ENCODE results near the gene FBN1.

Gene FBN1

DNA sequence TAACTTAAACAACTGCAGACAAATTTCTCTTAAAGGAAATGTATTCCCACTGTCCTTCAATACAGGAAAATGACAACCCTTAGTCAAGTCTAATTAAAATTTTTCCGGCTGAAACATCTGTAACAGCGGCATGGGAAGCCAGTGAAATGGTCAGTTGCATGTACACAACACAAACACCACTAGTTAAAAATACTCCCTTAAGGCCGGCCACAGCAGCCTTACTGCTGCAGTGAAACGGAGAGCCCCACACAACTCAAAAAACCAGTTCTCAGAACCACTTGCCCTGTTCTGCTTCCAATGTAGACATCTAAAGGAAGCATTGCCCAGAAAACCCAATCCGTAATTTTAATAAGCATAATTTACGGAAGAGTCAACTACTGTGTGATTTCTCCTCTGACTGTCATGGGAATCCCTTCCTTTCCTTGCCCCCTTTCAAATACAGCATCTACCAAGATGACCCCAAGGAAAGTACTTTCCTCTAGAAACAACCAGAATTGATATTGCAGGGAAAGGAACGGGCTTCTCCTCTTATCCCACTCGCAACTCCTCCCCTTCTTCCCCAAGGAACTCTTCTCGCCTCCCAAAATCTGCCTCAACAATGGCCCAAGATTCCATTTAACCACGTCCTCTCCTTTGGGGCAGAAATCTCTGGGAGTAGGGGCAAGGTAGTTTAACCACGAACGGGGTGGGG, 1.6 kb downstream of the FBN1 start:
- H3K4me3 ChIP-seq (ENCODE audit: insufficient read length, low read depth), result peak overlapping the region; percentile 61
- TF ChIP-seq SUZ12 (IDR thresholded peaks at IDR 0.05; ENCODE audit: extremely low read depth, insufficient read depth, insufficient read length) (no peak), YY1 (IDR thresholded peaks at IDR 0.05; ENCODE audit: insufficient read depth, insufficient read length) (no peak), ZNF274 (IDR thresholded peaks at IDR 0.05; ENCODE audit: low read depth, low read length) (no peak)

DNA sequence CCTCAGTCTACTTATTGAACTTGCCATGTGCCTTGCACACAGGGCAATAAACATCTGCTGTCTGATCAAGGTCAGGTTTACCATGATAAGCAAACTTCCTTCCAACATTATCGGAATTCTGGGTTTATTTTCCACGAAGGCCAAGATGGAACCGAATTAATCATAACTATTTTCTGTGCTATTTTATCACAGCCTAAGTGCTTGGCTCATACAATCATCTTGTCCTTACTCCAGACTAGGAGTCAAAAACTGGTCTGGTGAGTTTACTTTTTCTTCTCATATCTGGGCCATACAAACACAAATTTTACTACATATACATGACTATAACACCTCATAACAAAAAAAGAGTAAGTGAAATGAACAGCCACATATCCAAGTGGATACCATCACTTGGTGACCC, 2.3 kb downstream of the FBN1 start:
- Histone ChIP-seq H3K27me3 (ENCODE audit: insufficient read depth, insufficient read length) (peaks cover 35% of the 10 kb centered on the region), H3K9me3 (ENCODE audit: insufficient read depth, low read length) (no peaks in the 10 kb centered on the region), H3K9ac (ENCODE audit: insufficient read length, low read depth) (no peak overlapping the region), H3K36me3 (ENCODE audit: insufficient read depth, insufficient read length, low read length) (peaks cover 6% of the 10 kb centered on the region), H3K4me3 (ENCODE audit: insufficient read length, low read depth) (no peak overlapping the region), H3K4me1 (ENCODE audit: insufficient read depth, insufficient read length) (no peaks in the 10 kb centered on the region)
- TF ChIP-seq SUZ12 (IDR thresholded peaks at IDR 0.05; ENCODE audit: extremely low read depth, insufficient read depth, insufficient read length) (no peak), YY1 (IDR thresholded peaks at IDR 0.05; ENCODE audit: insufficient read depth, insufficient read length) (no peak), ZNF274 (IDR thresholded peaks at IDR 0.05; ENCODE audit: low read depth, low read length) (no peak)
- no peak for DNase-seq (ENCODE audit: low read depth, low spot score)

More for the DNA sequence above, 1.6 kb downstream of the FBN1 start:
- DNase-seq (ENCODE audit: low read depth, low spot score), result no peak
- H3K4me1 ChIP-seq (ENCODE audit: insufficient read depth, insufficient read length), result no peaks in the 10 kb centered on the region
- H3K36me3 ChIP-seq (ENCODE audit: insufficient read depth, insufficient read length, low read length), result peaks cover 6% of the 10 kb centered on the region
- peaks cover 35% of the 10 kb centered on the region for H3K27me3 ChIP-seq (ENCODE audit: insufficient read depth, insufficient read length)
- no peaks in the 10 kb centered on the region for H3K9me3 ChIP-seq (ENCODE audit: insufficient read depth, low read length)
- H3K9ac ChIP-seq (ENCODE audit: insufficient read length, low read depth), result peak overlapping the region; percentile 76

DNA sequence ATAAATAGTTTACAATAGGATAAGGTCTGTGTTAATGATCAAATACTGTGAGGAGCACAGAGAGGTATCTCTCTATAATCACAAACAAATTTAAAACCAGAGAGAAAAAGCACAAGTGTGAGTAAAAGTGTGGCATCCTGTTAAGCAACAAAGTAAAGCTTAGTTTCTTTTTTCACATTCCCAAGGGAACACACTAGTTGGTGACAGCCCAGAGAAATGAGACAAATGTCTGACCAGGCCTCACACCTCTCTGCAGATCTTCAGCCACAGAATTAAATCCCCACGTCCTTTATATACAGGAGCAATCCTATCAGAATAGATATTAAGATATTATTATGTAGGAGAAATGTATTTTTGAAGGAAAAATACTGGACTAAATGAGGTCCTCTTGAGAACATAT, 2.7 kb downstream of the FBN1 start:
- DNase-seq (ENCODE audit: low read depth, low spot score), result no peak
- H3K9me3 ChIP-seq (ENCODE audit: insufficient read depth, low read length), result no peaks in the 10 kb centered on the region
- H3K4me3 ChIP-seq (ENCODE audit: insufficient read length, low read depth), result no peak overlapping the region
- H3K27me3 ChIP-seq (ENCODE audit: insufficient read depth, insufficient read length), result peaks cover 35% of the 10 kb centered on the region
- no peak for TF ChIP-seq YY1 (IDR thresholded peaks at IDR 0.05; ENCODE audit: insufficient read depth, insufficient read length)
- no peak for TF ChIP-seq ZNF274 (IDR thresholded peaks at IDR 0.05; ENCODE audit: low read depth, low read length)
- TF ChIP-seq SUZ12 (IDR thresholded peaks at IDR 0.05; ENCODE audit: extremely low read depth, insufficient read depth, insufficient read length), result no peak
- H3K4me1 ChIP-seq (ENCODE audit: insufficient read depth, insufficient read length), result no peaks in the 10 kb centered on the region
- no peak overlapping the region for H3K9ac ChIP-seq (ENCODE audit: insufficient read length, low read depth)
- peaks cover 6% of the 10 kb centered on the region for H3K36me3 ChIP-seq (ENCODE audit: insufficient read depth, insufficient read length, low read length)

DNA sequence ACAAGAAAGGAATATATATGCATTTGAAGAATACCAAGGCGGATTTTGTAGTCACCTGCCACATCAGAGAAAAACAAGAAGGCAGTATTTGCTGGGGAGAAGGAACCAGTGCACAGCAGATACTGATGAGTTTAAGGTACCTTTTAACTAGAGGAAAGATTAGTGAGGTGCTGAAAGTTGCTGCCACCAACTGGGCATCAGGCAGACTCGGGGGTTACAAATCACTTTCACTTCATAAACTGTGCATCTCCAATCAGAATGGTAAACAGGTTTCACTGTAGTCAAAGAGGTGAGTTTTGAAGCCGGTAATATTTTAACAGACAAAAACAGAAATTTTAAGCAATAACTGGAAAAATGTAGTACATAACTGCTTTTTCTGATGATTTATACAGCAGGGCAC, 4.1 kb downstream of the FBN1 start:
- no peak overlapping the region for H3K4me3 ChIP-seq (ENCODE audit: insufficient read length, low read depth)
- TF ChIP-seq SUZ12 (IDR thresholded peaks at IDR 0.05; ENCODE audit: extremely low read depth, insufficient read depth, insufficient read length), result no peak
- TF ChIP-seq YY1 (IDR thresholded peaks at IDR 0.05; ENCODE audit: insufficient read depth, insufficient read length), result no peak
- no peak for TF ChIP-seq ZNF274 (IDR thresholded peaks at IDR 0.05; ENCODE audit: low read depth, low read length)
- H3K4me1 ChIP-seq (ENCODE audit: insufficient read depth, insufficient read length), result no peaks in the 10 kb centered on the region
- no peak for DNase-seq (ENCODE audit: low read depth, low spot score)
- H3K27me3 ChIP-seq (ENCODE audit: insufficient read depth, insufficient read length), result peaks cover 26% of the 10 kb centered on the region
- peaks cover 6% of the 10 kb centered on the region for H3K36me3 ChIP-seq (ENCODE audit: insufficient read depth, insufficient read length, low read length)
- H3K9ac ChIP-seq (ENCODE audit: insufficient read length, low read depth), result no peak overlapping the region
- no peaks in the 10 kb centered on the region for H3K9me3 ChIP-seq (ENCODE audit: insufficient read depth, low read length)

DNA sequence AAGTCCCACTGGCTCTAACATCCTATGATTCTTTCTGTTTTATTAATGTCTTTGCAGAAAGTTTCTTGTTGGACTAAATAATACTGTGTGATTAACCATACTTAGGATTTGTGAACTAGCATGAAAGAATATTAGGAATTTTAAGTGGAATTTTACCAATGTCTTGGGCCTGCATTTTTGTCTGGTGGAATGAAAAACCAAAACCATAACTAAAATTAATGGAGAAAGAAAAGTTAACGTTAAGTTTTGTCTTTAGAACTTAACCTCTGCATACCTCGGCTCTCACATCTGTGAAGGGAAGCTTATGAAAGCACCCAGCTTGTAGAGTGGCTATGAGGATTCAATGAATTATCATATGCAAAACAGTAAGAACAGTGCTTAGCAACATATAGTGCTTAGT, 6.5 kb downstream of the FBN1 start:
- Histone ChIP-seq H3K4me3 (ENCODE audit: insufficient read length, low read depth) (no peak overlapping the region), H3K9ac (ENCODE audit: insufficient read length, low read depth) (no peak overlapping the region), H3K36me3 (ENCODE audit: insufficient read depth, insufficient read length, low read length) (peaks cover 6% of the 10 kb centered on the region), H3K27me3 (ENCODE audit: insufficient read depth, insufficient read length) (peaks cover 13% of the 10 kb centered on the region), H3K9me3 (ENCODE audit: insufficient read depth, low read length) (no peaks in the 10 kb centered on the region), H3K4me1 (ENCODE audit: insufficient read depth, insufficient read length) (no peaks in the 10 kb centered on the region)
- TF ChIP-seq ZNF274 (IDR thresholded peaks at IDR 0.05; ENCODE audit: low read depth, low read length) (no peak), SUZ12 (IDR thresholded peaks at IDR 0.05; ENCODE audit: extremely low read depth, insufficient read depth, insufficient read length) (no peak), YY1 (IDR thresholded peaks at IDR 0.05; ENCODE audit: insufficient read depth, insufficient read length) (no peak)
- DNase-seq (ENCODE audit: low read depth, low spot score), result no peak

DNA sequence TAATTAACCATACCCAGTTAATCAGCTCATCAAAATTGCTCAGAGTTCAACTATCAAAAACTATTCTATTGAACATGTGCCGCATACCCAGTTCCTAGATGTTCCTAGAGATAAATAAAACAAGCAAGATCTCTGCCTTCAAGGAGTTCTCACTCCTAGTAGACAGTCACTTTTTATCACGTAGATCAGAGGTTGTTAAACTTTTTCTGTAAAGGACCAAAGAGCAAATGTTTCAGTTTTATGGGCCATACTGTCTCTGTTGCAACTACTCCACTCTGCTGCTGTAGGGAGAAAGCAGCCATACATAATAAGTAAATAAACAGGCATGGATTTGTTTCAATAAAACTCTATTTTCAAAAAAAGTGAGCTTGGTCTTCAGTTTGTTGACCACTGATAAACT, 7.9 kb downstream of the FBN1 start:
- no peak for DNase-seq (ENCODE audit: low read depth, low spot score)
- no peaks in the 10 kb centered on the region for H3K9me3 ChIP-seq (ENCODE audit: insufficient read depth, low read length)
- no peaks in the 10 kb centered on the region for H3K4me1 ChIP-seq (ENCODE audit: insufficient read depth, insufficient read length)
- no peak for TF ChIP-seq SUZ12 (IDR thresholded peaks at IDR 0.05; ENCODE audit: extremely low read depth, insufficient read depth, insufficient read length)
- no peak for TF ChIP-seq ZNF274 (IDR thresholded peaks at IDR 0.05; ENCODE audit: low read depth, low read length)
- no peak for TF ChIP-seq YY1 (IDR thresholded peaks at IDR 0.05; ENCODE audit: insufficient read depth, insufficient read length)
- no peak overlapping the region for H3K9ac ChIP-seq (ENCODE audit: insufficient read length, low read depth)
- H3K4me3 ChIP-seq (ENCODE audit: insufficient read length, low read depth), result no peak overlapping the region
- H3K36me3 ChIP-seq (ENCODE audit: insufficient read depth, insufficient read length, low read length), result peaks cover 4% of the 10 kb centered on the region
- peaks cover under 1% of the 10 kb centered on the region for H3K27me3 ChIP-seq (ENCODE audit: insufficient read depth, insufficient read length)

DNA sequence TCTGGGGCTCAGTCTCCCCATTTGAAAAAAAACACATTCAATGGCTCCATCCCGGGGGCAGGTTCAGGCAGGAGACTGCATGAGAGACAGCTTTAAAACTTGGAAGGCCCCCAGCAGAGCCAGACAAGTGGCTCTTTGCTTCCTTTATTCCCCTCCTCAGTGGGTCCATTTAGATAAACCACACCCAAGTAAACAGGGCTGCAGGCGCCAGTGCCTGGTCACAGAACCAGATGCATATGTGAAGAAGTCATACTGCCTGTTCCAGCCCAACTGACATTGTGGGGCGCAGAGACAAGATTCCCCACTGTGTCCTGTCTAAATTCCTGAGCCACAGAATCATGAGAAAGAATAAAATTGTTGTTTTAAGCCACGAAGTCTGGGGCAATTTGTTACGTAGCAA, 9.0 kb downstream of the FBN1 start:
- no peak overlapping the region for H3K9ac ChIP-seq (ENCODE audit: insufficient read length, low read depth)
- H3K9me3 ChIP-seq (ENCODE audit: insufficient read depth, low read length), result no peaks in the 10 kb centered on the region
- no peak for DNase-seq (ENCODE audit: low read depth, low spot score)
- no peaks in the 10 kb centered on the region for H3K4me1 ChIP-seq (ENCODE audit: insufficient read depth, insufficient read length)
- TF ChIP-seq SUZ12 (IDR thresholded peaks at IDR 0.05; ENCODE audit: extremely low read depth, insufficient read depth, insufficient read length) (no peak), YY1 (IDR thresholded peaks at IDR 0.05; ENCODE audit: insufficient read depth, insufficient read length) (no peak), ZNF274 (IDR thresholded peaks at IDR 0.05; ENCODE audit: low read depth, low read length) (no peak)
- no peak overlapping the region for H3K4me3 ChIP-seq (ENCODE audit: insufficient read length, low read depth)
- H3K27me3 ChIP-seq (ENCODE audit: insufficient read depth, insufficient read length), result no peaks in the 10 kb centered on the region
- H3K36me3 ChIP-seq (ENCODE audit: insufficient read depth, insufficient read length, low read length), result no peaks in the 10 kb centered on the region
